NCI-H1694 treated with DMSO at 0.1 percent for 48 hours (cell line): ENCODE results near the gene CACNB1.
"Not testable (repeated sequence)": the region's sequence is repeated elsewhere in the genome, so short reads cannot be mapped to it uniquely, and the experiment has no call there.

ENCODE experiments used
- DNase-seq: peaks from one replicate; lab custom pipeline; 2025; lab: John Stamatoyannopoulos, UW

CACNB1 gene

GRCh38 chr17:39174920-39175694 is 22.4 kb downstream of the CACNB1 start:
- peak; percentile 52 for DNase-seq

DNA sequence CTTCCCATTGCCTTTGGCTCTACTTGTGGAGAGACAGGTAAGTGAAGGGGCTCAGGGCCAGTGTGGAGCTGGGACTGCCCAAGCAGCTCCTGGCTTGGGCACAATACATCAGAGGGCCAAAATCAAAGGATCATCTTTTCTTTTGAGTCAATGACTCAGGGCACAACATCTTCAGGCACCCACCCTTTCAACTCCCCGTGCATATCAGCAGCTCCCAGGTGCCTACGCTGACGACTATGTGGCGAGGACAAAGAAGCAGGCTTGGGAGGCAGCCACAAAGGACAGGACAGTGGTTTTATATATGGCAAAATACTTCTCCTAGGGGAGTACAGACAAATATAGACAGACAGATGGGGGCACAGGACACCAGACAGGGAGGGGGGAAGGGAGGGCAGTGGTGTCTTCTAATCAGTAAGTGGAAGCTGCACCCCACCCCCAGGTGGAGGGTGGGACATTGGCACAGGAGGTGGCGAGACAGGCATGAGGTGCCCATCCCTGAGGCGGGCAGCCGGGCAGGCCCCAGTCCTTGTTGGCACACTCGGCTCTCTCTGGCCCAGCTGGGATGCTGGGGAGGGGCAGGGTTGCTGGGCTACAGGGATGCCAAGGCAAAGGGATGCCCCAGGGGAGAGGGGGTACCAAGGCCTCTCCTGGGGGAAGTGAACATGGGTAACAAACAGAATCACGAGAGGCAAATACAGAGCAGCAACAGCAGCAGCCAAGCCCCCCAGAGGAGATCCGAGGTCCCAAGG is 23.8 kb downstream of the CACNB1 start:
- DNase-seq: no peak

DNA sequence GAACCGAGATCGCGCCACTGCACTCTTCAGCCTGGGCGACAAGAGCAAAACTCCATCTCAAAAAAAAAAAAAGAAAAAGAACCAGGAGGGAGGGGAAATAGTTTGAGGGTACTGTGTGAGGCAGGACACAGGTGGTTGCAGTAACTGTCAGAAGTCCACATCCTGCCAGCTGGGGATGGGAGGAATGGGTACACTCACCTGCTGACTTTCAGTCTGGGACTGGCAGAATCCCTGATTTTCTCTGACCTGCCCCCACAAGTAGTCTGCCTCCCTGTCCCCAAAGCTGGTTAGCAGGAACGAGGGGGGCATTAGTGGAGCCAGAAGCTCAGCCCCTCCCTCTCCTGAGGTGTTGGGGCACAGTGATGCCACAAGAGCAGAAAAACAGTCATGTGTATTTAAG is 24.4 kb downstream of the CACNB1 start:
- DNase-seq: no peak

- no peak for DNase-seq
Measured at GRCh38 chr17:39171933-39172332, 25.5 kb downstream of the CACNB1 start.

DNA sequence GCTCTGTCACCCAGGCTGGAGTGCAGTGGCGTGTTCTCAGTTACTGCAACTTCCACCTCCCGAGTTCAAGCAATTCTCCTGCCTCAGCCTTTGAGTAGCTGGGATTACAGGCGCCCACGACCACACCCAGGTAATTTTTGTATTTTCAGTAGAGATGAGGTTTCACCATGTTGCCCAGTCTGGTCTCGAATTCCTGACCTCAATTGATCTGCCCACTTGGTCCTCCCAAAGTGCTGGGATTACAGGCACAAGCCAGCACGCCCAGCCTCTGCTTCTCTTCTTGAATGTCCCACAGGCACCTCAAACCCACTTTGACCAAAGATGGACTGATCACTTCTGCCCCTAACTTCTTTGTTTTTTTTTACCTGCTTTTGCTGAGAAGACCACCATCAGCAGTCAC is 26.9 kb downstream of the CACNB1 start:
- DNase-seq: no peak

GRCh38 chr17:39170109-39170508 is 27.4 kb downstream of the CACNB1 start:
- DNase-seq: no peak

DNA sequence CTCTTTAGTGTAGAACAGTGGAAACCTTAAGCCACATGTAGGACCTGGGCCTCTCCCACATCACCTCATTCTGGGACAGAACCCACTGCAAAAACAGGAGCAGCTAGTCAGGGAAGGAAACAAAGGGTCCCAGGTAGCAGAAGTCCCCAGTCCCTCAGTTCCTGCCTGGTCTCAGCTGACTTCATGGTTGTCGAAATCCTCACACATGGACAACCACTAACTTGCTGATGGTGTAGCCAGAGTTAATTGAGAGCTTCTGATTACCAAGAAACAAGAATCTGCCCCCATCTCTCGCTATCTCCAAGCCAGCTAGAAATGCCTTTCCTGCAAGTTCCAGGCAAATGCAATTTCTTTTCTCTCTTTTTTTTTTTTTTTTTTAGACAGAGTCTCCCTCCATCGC is 28.0 kb downstream of the CACNB1 start:
- DNase-seq: no peak

GRCh38 chr17:39169101-39169500 is 28.4 kb downstream of the CACNB1 start:
- no peak for DNase-seq

DNA sequence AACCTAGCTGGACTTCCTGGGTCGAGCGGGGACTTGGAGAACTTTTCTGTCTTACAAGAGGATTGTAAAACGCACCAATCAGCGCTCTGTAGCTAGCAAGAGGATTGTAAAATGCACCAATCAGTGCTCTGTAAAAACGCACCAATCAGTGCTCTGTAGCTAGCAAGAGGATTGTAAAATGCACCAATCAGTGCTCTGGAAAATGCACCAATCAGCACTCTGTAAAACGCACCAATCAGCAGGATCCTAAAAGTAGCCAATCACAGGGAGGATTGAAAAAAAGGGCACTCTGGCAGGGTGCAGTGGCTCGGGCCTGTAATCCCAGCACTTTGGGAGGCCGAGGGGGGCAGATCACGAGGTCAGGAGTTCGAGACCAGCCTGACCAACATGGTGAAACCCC is 29.0 kb downstream of the CACNB1 start:
- DNase-seq: not testable (repeated sequence)

DNA sequence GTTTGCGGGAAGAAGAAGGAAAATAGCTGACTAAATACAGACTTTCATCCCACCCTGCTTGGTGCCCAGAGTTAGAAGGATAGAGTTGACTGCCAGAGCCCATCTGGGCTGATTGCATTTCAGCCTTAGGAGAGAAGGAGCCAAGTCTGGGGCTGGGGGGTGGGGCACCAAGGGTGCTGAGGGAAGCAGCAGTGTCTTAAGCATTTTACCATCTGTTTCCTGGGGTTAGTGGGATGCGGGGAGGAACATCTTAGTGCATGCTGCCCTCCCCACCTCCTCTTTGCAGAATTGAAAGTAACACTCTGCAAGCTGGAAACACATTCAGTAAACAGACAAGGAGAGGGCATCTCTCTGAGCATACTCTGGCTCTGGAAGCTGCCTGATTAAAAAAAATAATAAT is 30.0 kb downstream of the CACNB1 start:
- no peak for DNase-seq

- no peak for DNase-seq
Measured at GRCh38 chr17:39166437-39167335, 30.8 kb downstream of the CACNB1 start.

GRCh38 chr17:39165841-39166349 is 31.6 kb downstream of the CACNB1 start, which contains the start of gene ARL5C:
ARL5C (minus strand) TSS chr17:39166161; CDS start chr17:39165760, 401 bp downstream.
- DNase-seq: no peak

GRCh38 chr17:39165178-39165840 is 32.2 kb downstream of the CACNB1 start:
- no peak for DNase-seq

DNA sequence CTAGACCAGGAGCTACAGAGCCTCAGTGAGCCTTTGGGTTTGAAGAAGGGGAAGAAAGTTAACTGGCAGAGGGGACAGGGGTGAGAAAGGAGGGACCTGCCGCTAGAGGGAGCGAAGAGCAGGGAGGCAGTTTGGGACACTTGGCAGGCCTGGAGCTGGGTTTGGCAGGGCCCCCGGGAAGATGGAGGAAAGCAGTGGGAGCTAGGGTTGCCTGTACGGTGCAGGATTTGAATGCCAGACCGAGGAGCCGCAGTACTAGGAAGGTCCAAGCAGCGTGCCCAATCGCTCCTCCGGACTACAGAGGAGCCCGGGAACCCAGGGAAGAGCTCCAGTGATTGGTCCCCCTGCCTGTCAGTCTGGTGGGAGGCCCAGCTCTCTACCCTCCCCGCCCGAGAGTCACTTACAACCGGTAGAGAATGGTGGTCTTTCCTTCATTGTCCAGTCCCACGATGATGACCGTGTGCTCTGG is 32.8 kb downstream of the CACNB1 start:
- peak; percentile 55 for DNase-seq

- DNase-seq: no peak
Measured at GRCh38 chr17:39161962-39162361, 35.5 kb downstream of the CACNB1 start.

DNA sequence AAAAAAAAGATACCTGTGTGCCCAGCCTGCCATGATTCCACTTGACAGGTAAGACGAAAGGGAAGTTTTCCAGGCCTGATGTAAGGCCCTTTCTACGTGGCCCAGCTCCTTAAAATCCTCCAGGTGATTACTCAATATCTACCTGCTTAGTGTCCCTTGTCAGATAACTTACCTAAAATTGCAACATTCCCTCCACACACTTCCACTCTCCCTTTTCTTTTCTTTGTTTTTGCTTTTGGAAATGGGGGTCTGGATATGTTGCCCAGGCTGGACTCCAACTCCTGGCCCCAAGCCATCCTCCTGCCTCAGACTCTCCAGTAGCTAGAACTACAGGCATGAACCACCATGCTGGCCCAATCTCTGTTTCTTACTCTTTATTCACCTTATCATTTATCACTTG is 38.8 kb downstream of the CACNB1 start:
- DNase-seq: no peak

- no peak for DNase-seq
Measured at GRCh38 chr17:39156491-39156890, 41.0 kb downstream of the CACNB1 start.

DNA sequence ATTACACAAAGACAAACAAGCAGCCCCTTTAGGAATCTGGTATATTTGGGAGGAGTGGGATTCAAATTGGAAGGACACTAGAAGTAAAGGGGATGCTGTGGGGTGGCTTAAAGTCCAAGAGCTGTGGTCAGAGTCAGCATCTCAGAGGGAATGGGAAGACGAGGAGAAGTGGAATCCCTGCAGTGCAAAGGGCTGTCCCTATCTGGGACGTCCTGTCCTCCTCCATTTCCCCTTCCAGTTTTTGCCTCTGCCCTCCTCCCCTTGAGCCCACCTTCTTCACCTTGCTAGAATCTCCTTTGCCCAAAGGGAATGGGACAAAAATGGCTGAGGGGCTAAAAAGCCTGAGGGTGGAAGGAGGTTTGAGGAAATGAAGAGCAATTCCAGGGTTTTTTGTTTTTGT is 41.8 kb downstream of the CACNB1 start:
- no peak for DNase-seq

GRCh38 chr17:39153599-39154051 is 43.8 kb downstream of the CACNB1 start:
- DNase-seq: peak; percentile 89

GRCh38 chr17:39151943-39152818 is 45.3 kb downstream of the CACNB1 start:
- peak; percentile 73 for DNase-seq
